Left ventricle myocardium inferior (tissue), 1 donor: ENCODE results near the gene ABCG1. TPM values are rescaled to one million over a fixed set of nuclear protein-coding genes. Genes with fewer than 3 reads are reported as not detected.

Source experiments
- DNase-seq: peaks from one replicate; pipeline ENCODE4 v3.0.0-alpha.2; 2020
- H3K27ac ChIP-seq: fragments of 200-600 bp; replicated peaks from 2 replicates; pipeline ENCODE4 v1.8.0; 2021
- H3K27me3 ChIP-seq: fragments of 200-600 bp; 2 replicates; pipeline ENCODE4 v1.8.0; 2021; ENCODE audit warnings: low read depth
- H3K36me3 ChIP-seq: fragments of 200-600 bp; 2 replicates; pipeline ENCODE4 v1.8.0; 2021
- H3K4me1 ChIP-seq: fragments of 200-600 bp; 2 replicates; pipeline ENCODE4 v1.8.0; 2021
- H3K4me3 ChIP-seq: fragments of 200-600 bp; 2 replicates; pipeline ENCODE4 v1.8.0; 2021; ENCODE audit warnings: mild to moderate bottlenecking, moderate library complexity
- H3K9me3 ChIP-seq: fragments of 200-600 bp; replicated peaks from 2 replicates; pipeline ENCODE4 v1.8.0; 2021
- intact Hi-C: fragments of 100-400 bp; cut with micrococcal nuclease; formaldehyde crosslinking; loops from one replicate; pipeline ENCODE4 v1.11.0; 2022
- total RNA-seq: library from RNA; stranded (reverse); fragmentation: NEBNext Ultra II Directional; extraction: Animal tissue kit (Norgen Biotek cat#: 25700); gene quantifications from one replicate; pipeline ENCODE4 v1.2.1, GENCODE V29; 2021
- TF ChIP-seq, protein P1 (sequence below): fragments of 200-600 bp; IDR thresholded peaks from 2 replicates; pipeline ENCODE4 v1.8.0; 2021; ENCODE audit warnings: antibody characterized with exemption, mild to moderate bottlenecking, borderline replicate concordance
- donor health status: DM: no; HTN: yes; CAD: no; lungs with severe emphysema.

The ABCG1 gene
- total RNA-seq, 1 donor from 2014 or later = 8.7 TPM

DNA sequence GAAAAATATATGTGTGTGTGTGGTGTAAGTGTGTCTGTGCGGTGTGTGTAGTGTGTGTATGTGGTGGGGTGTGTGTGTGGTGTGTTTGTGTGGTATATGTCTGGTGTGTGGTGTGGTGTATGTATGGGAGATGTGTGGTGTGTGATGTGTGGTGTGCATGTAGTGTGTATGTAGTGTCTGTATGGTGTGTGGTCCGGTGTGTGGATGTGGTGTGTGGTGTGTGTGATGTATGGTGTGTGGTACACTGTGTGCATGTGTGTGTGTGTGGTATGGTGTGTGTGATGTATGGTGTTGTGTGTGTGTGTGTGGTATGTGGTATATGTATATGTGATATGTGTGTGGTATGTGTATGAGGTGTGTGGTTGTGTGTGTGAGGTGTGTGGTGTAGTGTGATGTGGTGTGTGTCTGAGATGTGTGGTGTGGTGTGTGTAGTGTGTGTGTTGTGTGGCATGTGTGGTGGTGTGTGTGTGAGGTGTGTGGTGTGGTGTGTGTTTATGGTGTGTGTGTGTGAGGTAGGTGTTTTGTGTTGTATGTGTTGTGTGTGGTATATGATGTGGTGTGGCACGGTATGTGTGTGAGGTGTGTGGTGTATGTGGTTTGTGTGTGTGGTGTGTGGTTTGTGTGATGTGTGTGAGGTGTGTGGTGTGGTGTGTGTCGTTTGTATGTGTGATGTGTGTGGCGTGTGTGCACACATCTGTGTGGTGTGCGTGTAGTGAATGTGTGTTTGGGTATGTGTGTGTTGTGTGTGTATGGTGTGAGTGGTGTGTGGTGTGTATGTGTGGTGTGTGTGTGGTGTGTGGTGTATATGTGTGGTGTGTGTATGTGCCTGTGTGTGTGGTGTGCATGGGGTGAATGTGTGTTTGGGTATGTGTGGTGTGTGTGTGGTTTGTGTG, 35.3 kb upstream of the ABCG1 start:
- no peaks in the 10 kb centered on the region for H3K27me3 ChIP-seq
- H3K27ac ChIP-seq = no peak overlapping the region
- TF ChIP-seq, protein P1, sequence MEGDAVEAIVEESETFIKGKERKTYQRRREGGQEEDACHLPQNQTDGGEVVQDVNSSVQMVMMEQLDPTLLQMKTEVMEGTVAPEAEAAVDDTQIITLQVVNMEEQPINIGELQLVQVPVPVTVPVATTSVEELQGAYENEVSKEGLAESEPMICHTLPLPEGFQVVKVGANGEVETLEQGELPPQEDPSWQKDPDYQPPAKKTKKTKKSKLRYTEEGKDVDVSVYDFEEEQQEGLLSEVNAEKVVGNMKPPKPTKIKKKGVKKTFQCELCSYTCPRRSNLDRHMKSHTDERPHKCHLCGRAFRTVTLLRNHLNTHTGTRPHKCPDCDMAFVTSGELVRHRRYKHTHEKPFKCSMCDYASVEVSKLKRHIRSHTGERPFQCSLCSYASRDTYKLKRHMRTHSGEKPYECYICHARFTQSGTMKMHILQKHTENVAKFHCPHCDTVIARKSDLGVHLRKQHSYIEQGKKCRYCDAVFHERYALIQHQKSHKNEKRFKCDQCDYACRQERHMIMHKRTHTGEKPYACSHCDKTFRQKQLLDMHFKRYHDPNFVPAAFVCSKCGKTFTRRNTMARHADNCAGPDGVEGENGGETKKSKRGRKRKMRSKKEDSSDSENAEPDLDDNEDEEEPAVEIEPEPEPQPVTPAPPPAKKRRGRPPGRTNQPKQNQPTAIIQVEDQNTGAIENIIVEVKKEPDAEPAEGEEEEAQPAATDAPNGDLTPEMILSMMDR = no peak
- intact Hi-C loops = loop anchor here (10.0 kb wide), 1 partner anchor 71 kb away; no protein-coding TSS in a partner anchor
- no peak overlapping the region for H3K4me3 ChIP-seq
- no peak for DNase-seq
- no peaks in the 10 kb centered on the region for H3K9me3 ChIP-seq
- peaks cover 16% of the 10 kb centered on the region for H3K4me1 ChIP-seq
- H3K36me3 ChIP-seq = no peaks in the 10 kb centered on the region

DNA sequence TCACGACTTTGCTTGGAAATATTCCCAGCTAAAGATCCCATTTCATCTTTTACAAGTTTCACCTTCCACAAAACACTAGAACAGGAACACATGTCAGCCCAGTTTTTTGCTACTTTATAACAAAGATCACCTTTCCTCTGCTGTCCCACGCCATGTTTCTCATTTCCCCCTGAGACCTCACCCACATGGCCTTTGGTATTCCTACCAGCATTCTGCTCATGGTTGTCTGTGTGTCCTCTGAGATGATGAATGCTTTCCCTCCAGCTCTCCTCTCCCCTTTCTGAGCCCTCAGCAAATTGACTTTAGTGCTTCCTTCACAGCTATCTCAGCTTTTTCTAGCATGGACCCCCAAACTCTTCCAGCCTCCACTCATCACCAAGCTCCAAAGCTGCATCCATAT, 32.3 kb upstream of the ABCG1 start:
- Histone ChIP-seq H3K9me3 (no peaks in the 10 kb centered on the region), H3K27me3 (no peaks in the 10 kb centered on the region), H3K36me3 (no peaks in the 10 kb centered on the region), H3K4me1 (peaks cover 18% of the 10 kb centered on the region), H3K27ac (no peak overlapping the region), H3K4me3 (no peak overlapping the region)
- DNase-seq = no peak
- TF ChIP-seq, protein P1 = no peak
- intact Hi-C loops = loop anchor here (10.0 kb wide), 1 partner anchor 68 kb away; no protein-coding TSS in a partner anchor

GRCh38 chr21:42187976-42188653, 30.8 kb upstream of the ABCG1 start:
- no peak for DNase-seq

DNA sequence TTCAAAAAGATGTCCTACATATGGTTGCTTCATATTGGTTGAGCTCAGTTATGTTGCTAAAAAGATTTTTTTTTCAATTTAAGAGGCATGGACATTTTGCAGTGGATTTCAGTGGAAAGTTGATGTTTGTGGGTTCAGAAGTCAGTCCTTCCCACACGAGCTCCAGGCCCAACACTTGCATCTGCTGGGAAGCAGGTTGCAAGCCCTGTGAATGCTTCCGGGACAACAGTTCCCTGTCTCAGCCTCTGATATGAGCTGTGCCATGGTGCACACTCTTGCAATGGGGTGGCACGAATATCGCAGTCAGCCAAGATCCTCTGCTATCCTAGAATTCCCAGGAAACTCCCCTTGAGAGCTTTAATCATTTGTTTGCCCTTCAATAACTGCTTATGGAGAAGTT, 30.3 kb upstream of the ABCG1 start:
- TF ChIP-seq, protein P1 = no peak
- Histone ChIP-seq H3K36me3 (no peaks in the 10 kb centered on the region), H3K27ac (peak overlapping the region; percentile 63), H3K9me3 (no peaks in the 10 kb centered on the region), H3K4me3 (no peak overlapping the region), H3K27me3 (no peaks in the 10 kb centered on the region), H3K4me1 (peaks cover 12% of the 10 kb centered on the region)
- intact Hi-C loops = loop anchor here (10.0 kb wide), 1 partner anchor 66 kb away; no protein-coding TSS in a partner anchor
- no peak for DNase-seq

More at GRCh38 chr21:42187976-42188653, 30.8 kb upstream of the ABCG1 start:
- Histone ChIP-seq H3K36me3 (no peaks in the 10 kb centered on the region), H3K4me1 (peaks cover 12% of the 10 kb centered on the region), H3K27me3 (no peaks in the 10 kb centered on the region), H3K27ac (peak overlapping the region; percentile 63), H3K9me3 (no peaks in the 10 kb centered on the region), H3K4me3 (no peak overlapping the region)
- TF ChIP-seq, protein P1 = no peak
- intact Hi-C loops = loop anchor here (10.0 kb wide), 1 partner anchor 67 kb away; no protein-coding TSS in a partner anchor

- H3K9me3 ChIP-seq = no peaks in the 10 kb centered on the region
- TF ChIP-seq, protein P1 = no peak
- no peak for DNase-seq
- H3K27me3 ChIP-seq = no peaks in the 10 kb centered on the region
- peaks cover 12% of the 10 kb centered on the region for H3K4me1 ChIP-seq
- no peak overlapping the region for H3K4me3 ChIP-seq
- H3K27ac ChIP-seq = no peak overlapping the region
- H3K36me3 ChIP-seq = no peaks in the 10 kb centered on the region
- intact Hi-C loops = loop anchor here (10.0 kb wide), 1 partner anchor 65 kb away; no protein-coding TSS in a partner anchor
Measured at GRCh38 chr21:42189431-42189830, 29.5 kb upstream of the ABCG1 start.
